HG03097 (cell line): ENCODE results near the gene NLGN3.

Source experiments
- ATAC-seq: cut with Tn5 transposase; IDR thresholded peaks from one replicate; pipeline ENCODE4 v1.9.1; 2021; ENCODE audit not compliant: unreplicated experiment, low FRiP score

NLGN3 gene

GRCh38 chrX:71144651-71145050 lies at the start of gene NLGN3:
TSS of gene NLGN3 (plus strand) at chrX:71144841. CDS start at chrX:71147750, 2,909 bp downstream.
- no peak for ATAC-seq

GRCh38 chrX:71095033-71095432 lies 49.6 kb upstream of the NLGN3 start:
- ATAC-seq = no peak

- peak; percentile 87 for ATAC-seq
Measured at GRCh38 chrX:71095555-71095980, 49.1 kb upstream of the NLGN3 start, which contains the start of gene FOXO4. TSS of gene FOXO4 (plus strand) at chrX:71095851. CDS start at chrX:71096529, 678 bp downstream.

GRCh38 chrX:71095981-71096759 lies 48.5 kb upstream of the NLGN3 start:
- ATAC-seq = peak; percentile 15

GRCh38 chrX:71096760-71097032 lies 47.9 kb upstream of the NLGN3 start:
- no peak for ATAC-seq

GRCh38 chrX:71098302-71098701 lies 46.3 kb upstream of the NLGN3 start:
- ATAC-seq = no peak

DNA sequence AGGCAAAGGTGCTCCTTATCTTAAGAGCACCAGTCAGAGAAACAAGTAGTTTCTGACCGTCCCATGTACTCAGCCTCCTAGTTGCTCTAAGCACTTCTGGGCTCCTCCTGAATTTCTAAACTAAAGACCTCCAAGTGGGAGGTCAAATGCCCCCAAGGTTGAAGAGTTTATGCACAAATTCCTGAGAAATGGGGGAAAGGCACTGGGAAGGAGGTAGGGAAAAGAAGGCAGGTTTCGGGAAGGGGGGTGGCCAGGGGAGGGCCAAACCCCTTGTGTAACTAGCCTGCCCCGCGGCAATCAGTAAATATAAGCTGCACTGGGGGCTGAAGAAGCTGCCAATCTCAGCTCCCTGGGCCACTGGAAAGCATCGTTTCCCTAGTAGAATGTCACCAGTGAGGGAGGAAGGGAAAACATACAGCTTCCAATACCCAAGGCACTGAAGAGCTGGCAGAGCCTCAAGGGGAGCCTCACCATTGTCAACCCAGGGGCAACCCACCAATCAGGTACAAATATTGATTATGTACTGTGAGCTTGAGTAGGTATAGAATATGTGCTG lies 45.6 kb upstream of the NLGN3 start:
- ATAC-seq = no peak

- no peak for ATAC-seq
Measured at GRCh38 chrX:71099736-71100135, 44.9 kb upstream of the NLGN3 start.

DNA sequence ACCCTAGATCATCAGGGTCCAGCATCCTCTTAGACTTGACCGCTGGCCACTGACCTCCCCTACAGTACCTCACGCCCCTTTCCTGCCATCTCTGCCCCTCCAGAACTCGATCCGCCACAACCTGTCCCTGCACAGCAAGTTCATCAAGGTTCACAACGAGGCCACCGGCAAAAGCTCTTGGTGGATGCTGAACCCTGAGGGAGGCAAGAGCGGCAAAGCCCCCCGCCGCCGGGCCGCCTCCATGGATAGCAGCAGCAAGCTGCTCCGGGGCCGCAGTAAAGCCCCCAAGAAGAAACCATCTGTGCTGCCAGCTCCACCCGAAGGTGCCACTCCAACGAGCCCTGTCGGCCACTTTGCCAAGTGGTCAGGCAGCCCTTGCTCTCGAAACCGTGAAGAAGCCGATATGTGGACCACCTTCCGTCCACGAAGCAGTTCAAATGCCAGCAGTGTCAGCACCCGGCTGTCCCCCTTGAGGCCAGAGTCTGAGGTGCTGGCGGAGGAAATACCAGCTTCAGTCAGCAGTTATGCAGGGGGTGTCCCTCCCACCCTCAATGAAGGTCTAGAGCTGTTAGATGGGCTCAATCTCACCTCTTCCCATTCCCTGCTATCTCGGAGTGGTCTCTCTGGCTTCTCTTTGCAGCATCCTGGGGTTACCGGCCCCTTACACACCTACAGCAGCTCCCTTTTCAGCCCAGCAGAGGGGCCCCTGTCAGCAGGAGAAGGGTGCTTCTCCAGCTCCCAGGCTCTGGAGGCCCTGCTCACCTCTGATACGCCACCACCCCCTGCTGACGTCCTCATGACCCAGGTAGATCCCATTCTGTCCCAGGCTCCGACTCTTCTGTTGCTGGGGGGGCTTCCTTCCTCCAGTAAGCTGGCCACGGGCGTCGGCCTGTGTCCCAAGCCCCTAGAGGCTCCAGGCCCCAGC lies 43.8 kb upstream of the NLGN3 start:
- no peak for ATAC-seq

DNA sequence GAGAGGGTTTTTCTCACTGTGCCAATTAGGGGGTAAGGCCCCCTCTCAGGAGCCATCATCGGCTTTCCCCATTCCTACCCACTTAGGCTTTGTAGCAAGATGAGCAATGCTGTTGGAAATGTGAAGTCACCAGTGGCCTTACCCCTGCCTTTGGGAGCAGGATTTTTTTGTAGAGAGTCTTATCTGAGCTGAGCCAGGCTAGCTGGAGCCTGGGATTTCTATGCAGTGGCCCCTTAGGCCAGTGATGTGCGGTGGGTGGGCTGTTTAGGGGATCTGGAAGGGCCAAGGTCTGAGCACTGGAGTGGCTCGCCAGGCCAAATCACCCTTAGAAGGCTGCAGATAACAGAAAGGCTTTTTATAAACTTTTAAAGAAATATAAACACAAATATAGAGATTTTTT lies 42.3 kb upstream of the NLGN3 start:
- no peak for ATAC-seq

- no peak for ATAC-seq
Measured at GRCh38 chrX:71103110-71103983, 41.3 kb upstream of the NLGN3 start.

GRCh38 chrX:71105628-71106027 lies 39.0 kb upstream of the NLGN3 start:
- no peak for ATAC-seq

- no peak for ATAC-seq
Measured at GRCh38 chrX:71106427-71106826, 38.2 kb upstream of the NLGN3 start, which contains the start of gene CXorf65. TSS of gene CXorf65 (minus strand) at chrX:71106740. CDS start at chrX:71106556, 184 bp downstream.

- no peak for ATAC-seq
Measured at GRCh38 chrX:71107245-71107644, 37.4 kb upstream of the NLGN3 start.

DNA sequence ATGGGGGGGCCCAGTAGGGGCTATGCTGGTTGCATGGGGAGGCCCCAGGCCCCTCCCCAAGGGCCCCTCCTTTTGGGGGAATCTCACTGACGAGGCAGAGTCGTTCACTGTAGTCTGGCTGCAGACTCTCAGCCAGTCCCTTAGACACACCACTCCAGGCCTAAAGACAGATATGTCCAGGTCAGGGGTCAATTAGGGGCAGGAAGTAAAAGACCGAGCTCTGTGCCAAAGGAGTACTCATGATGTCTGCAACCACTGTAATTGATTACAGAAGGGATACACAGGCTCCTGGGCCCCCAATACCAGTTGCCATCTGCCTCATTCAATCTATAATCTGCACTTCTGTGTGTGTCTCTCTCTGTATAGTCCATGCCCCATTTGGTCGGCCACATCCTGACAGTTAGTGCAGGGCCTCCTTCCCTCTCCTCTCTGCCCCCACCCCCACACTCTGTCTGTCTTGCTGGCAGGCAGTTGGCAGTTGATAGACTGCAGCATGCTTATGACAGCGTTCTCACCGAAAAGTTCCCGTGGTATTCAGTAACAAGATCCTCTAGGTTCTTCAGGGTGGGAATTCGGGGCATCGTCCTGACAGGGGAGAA lies 36.8 kb upstream of the NLGN3 start:
- no peak for ATAC-seq

DNA sequence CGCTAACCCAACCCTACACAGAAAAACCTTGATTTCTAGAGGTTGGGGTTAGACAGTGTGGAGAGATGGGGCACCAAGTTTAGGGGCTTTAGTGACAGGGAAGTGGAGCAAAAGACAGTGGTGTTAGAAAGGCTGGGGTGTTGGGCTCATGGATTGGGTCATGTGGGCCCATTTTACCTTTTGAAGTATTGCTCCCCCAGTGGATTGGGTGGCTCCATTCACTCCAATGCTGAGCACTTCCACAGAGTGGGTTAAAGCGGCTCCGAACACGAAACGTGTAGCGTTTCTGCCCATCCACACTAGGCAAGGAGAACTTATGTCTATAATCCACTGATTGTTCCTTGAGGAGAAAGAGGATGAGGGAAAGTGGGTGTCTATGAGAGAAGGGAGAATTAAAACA lies 35.6 kb upstream of the NLGN3 start:
- no peak for ATAC-seq

DNA sequence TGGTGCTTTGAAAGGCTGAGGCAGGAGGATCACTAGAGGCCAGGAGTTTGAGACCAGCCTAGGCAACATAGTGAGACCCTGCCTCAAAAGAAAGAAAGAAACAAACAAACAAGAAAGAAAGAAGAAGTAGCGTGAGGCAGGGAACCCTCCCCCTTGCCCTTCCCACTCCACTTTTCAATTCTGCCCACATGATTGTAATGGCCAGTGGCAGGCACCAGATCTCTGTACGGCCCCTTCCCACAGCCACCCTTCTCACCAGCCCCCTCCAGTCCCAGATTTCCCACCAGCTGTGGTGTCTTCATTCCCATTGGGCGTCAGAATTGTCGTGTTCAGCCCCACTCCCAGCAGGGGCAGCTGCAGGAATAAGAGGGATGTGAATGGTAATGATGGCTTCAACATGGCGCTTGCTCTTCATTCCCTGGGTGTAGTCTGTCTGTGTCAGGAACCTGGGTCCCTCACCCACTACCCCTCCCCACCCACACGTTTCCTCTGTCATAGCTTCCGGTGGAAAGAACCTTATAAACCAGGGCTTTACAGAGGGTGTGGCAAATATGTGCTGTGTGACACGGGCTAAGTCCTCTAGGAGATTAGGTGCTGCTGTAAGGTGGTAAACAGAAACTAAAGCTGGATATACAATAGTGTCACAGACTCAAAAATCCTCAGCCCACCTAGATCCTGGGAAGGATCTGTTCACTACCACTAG lies 33.3 kb upstream of the NLGN3 start, which contains the start of gene IL2RG:
TSS of gene IL2RG (minus strand) at position 437 of the 703 bp plus-strand sequence. CDS start at position 399, 38 bp downstream.
- ATAC-seq = peak; percentile 77

DNA sequence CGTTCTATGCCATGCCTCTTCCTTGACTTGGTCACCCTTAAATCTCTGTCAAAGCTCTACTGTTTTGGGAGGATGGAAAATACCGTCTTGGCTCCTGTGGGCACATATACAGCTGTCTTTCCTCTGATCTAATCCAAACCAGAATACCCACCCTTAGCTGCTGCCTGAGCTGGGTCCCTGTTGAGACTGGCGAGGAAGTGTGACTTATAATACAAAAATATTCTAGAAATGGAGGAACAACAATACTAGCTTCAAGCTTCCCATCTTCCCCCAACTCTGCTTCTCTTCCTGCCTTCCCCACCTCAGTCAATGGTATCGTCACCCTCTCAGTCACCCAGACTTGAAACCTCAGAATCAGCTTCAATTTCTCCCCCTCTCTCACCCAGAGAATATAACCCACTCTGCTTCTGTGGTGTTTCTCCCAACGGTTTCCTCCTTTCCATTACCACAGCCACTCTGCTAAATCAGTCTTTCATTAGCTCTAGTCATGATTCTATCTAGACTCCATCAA lies 32.7 kb upstream of the NLGN3 start:
- ATAC-seq = peak; percentile 4

DNA sequence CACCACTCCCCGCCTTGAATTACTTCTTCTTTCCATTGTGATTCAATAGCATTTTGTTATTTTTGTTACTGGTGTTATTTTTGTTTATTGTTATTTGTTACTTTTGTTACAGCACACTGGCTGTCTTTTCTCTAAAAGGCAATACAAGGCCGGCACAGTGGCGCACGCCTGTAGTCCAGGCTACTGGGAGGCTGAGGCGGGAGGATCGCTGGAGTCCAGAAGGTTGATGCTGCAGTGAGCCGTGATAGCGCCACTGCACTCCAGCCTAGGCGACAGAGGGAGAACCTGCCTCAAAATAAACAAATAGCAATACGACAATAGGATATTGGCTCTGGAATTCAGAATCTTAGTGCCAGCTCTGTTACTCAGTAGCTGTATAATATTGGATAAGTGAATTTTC lies 27.3 kb upstream of the NLGN3 start:
- ATAC-seq = no peak
